HL-60 (cell line): ENCODE results near the gene NINJ2.

Source experiments
- DNase-seq, 2 experiments: peaks; one replicate each; pipeline ENCODE4 v3.0.0-alpha.2; 2010 to 2020; ENCODE audit warnings: low read depth in 1 of 2, low spot score in 1 of 2
- H3K27ac ChIP-seq: fragments of 250-450 bp; sonication (Bioruptor Pico); replicated peaks from 2 replicates; pipeline ENCODE4 v1.5.1; 2020; ENCODE audit warnings: mild to moderate bottlenecking, moderate library complexity
- H3K27me3 ChIP-seq: fragments of 250-450 bp; sonication (Bioruptor Pico); 2 replicates; pipeline ENCODE4 v1.5.1; 2021; ENCODE audit warnings: mild to moderate bottlenecking, moderate library complexity; ENCODE audit not compliant: insufficient read depth, poor library complexity, severe bottlenecking
- H3K4me3 ChIP-seq: replicated peaks from 2 replicates; pipeline ENCODE4 v1.5.1; 2011; ENCODE audit warnings: mild to moderate bottlenecking, control low read depth, low read length; ENCODE audit not compliant: insufficient read depth
- GABPA ChIP-seq: IDR thresholded peaks from 2 replicates; pipeline ENCODE4 v1.6.1; 2012; ENCODE audit warnings: low read depth
- POLR2AphosphoS5 ChIP-seq: IDR thresholded peaks from 2 replicates; pipeline ENCODE4 v1.6.1; 2012; ENCODE audit warnings: low read depth
- SPI1 ChIP-seq: IDR thresholded peaks from 2 replicates; pipeline ENCODE4 v1.6.1; 2012; ENCODE audit warnings: low read depth, mild to moderate bottlenecking, borderline replicate concordance
- TF ChIP-seq, protein P1 (sequence below): IDR thresholded peaks from one replicate; pipeline ENCODE4 v1.5.1; 2011; ENCODE audit warnings: low read length, control low read depth, inconsistent platforms; ENCODE audit not compliant: insufficient read depth
- TF ChIP-seq, protein P2 (sequence below): IDR thresholded peaks from 2 replicates; pipeline ENCODE4 v1.6.1; 2012; ENCODE audit warnings: low read depth; ENCODE audit not compliant: insufficient replicate concordance

Gene NINJ2

DNA sequence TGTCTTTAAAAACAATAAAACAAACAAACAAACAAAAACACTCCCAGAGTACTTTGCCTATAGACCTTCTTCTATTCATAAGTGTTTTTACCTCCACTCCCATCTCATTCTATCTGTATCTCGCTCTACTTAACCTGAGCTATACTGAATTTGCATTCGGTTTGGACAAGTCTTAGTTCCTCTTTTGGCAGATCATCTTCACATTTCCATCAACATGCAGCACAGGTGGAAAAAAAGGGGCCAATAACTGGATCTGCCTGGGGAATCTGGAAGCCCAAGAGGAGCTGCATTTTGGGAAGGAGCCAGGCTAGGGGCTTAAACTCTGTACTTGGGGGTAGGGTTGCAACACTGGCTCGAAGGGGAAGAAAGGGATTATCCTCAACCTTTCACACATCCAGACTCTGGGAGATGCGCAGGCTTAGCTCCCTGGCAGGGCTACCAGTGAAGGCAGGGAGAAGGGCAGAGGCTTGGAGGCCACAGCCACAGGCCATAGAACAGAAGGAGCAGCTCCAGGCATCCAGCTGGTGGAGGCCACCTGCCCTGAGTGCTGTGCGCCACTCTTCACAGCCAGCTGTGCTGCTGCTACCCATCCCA is 4.1 kb downstream of the NINJ2 start:
- no peak overlapping the region for H3K27ac ChIP-seq
- DNase-seq = no peak
- no peak overlapping the region for H3K4me3 ChIP-seq

DNA sequence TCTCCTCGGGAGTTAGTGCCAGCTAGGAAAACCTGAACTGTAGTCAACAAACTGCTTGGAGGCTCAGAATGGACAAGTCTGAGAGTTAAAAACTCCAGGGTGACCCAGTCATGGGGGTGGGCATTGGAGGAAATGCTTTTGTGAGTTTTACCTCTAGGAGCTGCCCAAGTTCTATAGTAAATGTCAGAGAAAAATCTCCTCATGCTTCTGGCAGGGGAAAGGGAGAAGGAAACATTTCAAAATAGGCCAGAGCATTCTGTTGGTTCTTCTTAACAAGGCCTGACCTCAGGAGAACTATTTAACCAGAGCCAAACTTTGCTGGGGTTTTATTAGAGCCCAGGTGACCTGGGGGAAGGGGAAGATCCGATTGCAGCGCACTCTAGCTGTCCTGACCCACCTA is 12.3 kb downstream of the NINJ2 start:
- TF ChIP-seq POLR2AphosphoS5 (no peak), GABPA (no peak), SPI1 (no peak)
- TF ChIP-seq, protein P1, sequence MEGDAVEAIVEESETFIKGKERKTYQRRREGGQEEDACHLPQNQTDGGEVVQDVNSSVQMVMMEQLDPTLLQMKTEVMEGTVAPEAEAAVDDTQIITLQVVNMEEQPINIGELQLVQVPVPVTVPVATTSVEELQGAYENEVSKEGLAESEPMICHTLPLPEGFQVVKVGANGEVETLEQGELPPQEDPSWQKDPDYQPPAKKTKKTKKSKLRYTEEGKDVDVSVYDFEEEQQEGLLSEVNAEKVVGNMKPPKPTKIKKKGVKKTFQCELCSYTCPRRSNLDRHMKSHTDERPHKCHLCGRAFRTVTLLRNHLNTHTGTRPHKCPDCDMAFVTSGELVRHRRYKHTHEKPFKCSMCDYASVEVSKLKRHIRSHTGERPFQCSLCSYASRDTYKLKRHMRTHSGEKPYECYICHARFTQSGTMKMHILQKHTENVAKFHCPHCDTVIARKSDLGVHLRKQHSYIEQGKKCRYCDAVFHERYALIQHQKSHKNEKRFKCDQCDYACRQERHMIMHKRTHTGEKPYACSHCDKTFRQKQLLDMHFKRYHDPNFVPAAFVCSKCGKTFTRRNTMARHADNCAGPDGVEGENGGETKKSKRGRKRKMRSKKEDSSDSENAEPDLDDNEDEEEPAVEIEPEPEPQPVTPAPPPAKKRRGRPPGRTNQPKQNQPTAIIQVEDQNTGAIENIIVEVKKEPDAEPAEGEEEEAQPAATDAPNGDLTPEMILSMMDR = peak; percentile 4
- TF ChIP-seq, protein P2, sequence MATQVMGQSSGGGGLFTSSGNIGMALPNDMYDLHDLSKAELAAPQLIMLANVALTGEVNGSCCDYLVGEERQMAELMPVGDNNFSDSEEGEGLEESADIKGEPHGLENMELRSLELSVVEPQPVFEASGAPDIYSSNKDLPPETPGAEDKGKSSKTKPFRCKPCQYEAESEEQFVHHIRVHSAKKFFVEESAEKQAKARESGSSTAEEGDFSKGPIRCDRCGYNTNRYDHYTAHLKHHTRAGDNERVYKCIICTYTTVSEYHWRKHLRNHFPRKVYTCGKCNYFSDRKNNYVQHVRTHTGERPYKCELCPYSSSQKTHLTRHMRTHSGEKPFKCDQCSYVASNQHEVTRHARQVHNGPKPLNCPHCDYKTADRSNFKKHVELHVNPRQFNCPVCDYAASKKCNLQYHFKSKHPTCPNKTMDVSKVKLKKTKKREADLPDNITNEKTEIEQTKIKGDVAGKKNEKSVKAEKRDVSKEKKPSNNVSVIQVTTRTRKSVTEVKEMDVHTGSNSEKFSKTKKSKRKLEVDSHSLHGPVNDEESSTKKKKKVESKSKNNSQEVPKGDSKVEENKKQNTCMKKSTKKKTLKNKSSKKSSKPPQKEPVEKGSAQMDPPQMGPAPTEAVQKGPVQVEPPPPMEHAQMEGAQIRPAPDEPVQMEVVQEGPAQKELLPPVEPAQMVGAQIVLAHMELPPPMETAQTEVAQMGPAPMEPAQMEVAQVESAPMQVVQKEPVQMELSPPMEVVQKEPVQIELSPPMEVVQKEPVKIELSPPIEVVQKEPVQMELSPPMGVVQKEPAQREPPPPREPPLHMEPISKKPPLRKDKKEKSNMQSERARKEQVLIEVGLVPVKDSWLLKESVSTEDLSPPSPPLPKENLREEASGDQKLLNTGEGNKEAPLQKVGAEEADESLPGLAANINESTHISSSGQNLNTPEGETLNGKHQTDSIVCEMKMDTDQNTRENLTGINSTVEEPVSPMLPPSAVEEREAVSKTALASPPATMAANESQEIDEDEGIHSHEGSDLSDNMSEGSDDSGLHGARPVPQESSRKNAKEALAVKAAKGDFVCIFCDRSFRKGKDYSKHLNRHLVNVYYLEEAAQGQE = no peak
- Histone ChIP-seq H3K27me3 (no peaks in the 10 kb centered on the region), H3K4me3 (no peak overlapping the region), H3K27ac (peak overlapping the region; percentile 23; the same call in 1 of the 2 replicates)
- peak in 1 of 2 experiments; percentile 58 for DNase-seq

More for the DNA sequence above, 4.1 kb downstream of the NINJ2 start:
- no peaks in the 10 kb centered on the region for H3K27me3 ChIP-seq
- TF ChIP-seq SPI1 (no peak), POLR2AphosphoS5 (no peak), GABPA (no peak)
- TF ChIP-seq, protein P1 = no peak
- TF ChIP-seq, protein P2 = no peak

DNA sequence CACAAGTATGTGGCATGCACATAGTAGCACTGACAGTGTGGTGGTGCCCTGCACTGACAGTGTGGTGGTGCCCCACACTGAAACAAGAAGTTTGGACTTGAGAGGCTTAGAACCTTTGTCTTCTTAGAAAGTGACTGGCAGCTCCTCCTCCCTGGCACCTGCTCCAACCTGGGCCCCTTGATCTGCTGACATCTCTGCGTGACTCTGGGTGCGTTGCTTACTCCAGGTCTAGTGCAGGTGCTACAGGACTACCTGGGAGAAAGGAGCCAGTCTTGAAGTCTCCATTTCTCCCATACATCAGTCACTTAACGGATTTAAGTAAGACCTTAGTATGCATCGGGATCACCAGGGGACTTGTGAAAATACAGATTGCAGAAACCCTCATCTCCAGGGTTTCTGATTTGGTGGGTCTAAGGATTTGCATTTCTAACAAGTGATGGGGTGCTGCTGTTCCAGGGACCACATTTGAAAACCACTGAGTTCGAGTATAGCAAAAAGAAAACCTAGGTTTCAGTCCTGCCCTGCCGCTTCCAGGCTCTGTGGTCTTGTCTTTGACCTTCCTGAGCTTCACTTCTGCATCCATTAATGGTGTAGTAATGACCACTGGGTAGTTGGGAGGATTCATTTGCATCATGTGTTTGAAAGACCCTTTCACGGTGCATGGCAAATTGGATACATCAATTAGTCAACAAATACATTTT is 15.7 kb downstream of the NINJ2 start:
- Histone ChIP-seq H3K27ac (no peak overlapping the region), H3K27me3 (no peaks in the 10 kb centered on the region), H3K4me3 (no peak overlapping the region)
- DNase-seq = no peak
- TF ChIP-seq, protein P1 = no peak
- TF ChIP-seq SPI1 (no peak), POLR2AphosphoS5 (no peak), GABPA (no peak)
- TF ChIP-seq, protein P2 = no peak
